ENCODE data around the gene CAMP.

DNA sequence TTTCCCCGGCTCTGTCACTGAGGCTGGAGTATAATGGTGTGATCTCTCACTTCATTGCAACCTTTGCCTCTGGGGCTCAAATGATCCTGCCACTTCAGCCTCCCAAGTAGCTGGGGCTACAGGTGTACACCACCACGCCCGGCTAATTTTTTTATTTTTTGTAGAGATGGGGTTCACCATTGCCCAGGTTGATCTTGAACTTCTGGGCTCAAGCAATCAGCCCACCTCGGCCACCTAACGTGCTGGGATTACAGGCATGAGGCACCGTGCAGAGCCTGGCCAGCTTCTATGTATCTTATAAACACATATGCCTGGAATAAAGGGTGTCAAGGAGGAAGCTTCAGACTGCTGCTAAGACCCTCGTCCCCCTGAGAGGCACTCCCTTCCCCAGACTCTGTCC, 21.8 kb downstream of the CAMP start:
- TF ChIP-seq, protein P1, sequence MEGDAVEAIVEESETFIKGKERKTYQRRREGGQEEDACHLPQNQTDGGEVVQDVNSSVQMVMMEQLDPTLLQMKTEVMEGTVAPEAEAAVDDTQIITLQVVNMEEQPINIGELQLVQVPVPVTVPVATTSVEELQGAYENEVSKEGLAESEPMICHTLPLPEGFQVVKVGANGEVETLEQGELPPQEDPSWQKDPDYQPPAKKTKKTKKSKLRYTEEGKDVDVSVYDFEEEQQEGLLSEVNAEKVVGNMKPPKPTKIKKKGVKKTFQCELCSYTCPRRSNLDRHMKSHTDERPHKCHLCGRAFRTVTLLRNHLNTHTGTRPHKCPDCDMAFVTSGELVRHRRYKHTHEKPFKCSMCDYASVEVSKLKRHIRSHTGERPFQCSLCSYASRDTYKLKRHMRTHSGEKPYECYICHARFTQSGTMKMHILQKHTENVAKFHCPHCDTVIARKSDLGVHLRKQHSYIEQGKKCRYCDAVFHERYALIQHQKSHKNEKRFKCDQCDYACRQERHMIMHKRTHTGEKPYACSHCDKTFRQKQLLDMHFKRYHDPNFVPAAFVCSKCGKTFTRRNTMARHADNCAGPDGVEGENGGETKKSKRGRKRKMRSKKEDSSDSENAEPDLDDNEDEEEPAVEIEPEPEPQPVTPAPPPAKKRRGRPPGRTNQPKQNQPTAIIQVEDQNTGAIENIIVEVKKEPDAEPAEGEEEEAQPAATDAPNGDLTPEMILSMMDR (IDR thresholded peaks at IDR 0.05) = no peak
- no peak for TF ChIP-seq POLR2A (IDR thresholded peaks at IDR 0.05)

Data from adrenal gland (tissue), 5 donors.